Right ventricle myocardium inferior (tissue), 1 donor: Measurements from ENCODE around the gene SF1. TPM values are rescaled to one million over a fixed set of nuclear protein-coding genes. Genes with fewer than 3 reads are reported as not detected.

Experiments used
- ATAC-seq: fragments of 200-7000 bp; cut with Tn5 transposase; one replicate; pipeline ENCODE4 v1.9.1; 2020; ENCODE audit warnings: mild to moderate bottlenecking, moderate library complexity
- DNase-seq: peaks from one replicate; pipeline ENCODE4 v3.0.0; 2021; ENCODE audit errors: missing footprints
- intact Hi-C: fragments of 100-400 bp; cut with DNase I; formaldehyde crosslinking; loops from one replicate; pipeline ENCODE4 v1.11.0; 2022
- total RNA-seq: library from RNA; stranded (reverse); fragmentation: NEBNext Ultra II Directional; extraction: Animal tissue kit (Norgen Biotek cat#: 25700); gene quantifications from one replicate; pipeline ENCODE4 v1.2.1, GENCODE V29; 2021
- donor health status: DM: no; HTN: yes; CAD: no; lungs with severe emphysema.

Gene SF1
- total RNA-seq, 1 donor from 2014 or later = 172 TPM

GRCh38 chr11:64742087-64742888, 36.1 kb downstream of the SF1 start:
- DNase-seq (peak; percentile 77), ATAC-seq (no peak)
- intact Hi-C loops = loop anchor here (2.0 kb wide), 1 partner anchor 37 kb away; the partner anchor contains the start of gene SF1

GRCh38 chr11:64741375-64742086, 36.8 kb downstream of the SF1 start:
- DNase-seq = no peak
- intact Hi-C loops = loop anchor here (2.0 kb wide), 1 partner anchor 37 kb away; the partner anchor contains the start of gene SF1
- no peak for ATAC-seq

- no peak for ATAC-seq
Measured at GRCh38 chr11:64739871-64740270, 38.5 kb downstream of the SF1 start.

GRCh38 chr11:64736654-64737053, 41.7 kb downstream of the SF1 start:
- ATAC-seq = no peak
- intact Hi-C loops = no loop called here
- peak; percentile 55 for DNase-seq

More at GRCh38 chr11:64739871-64740270, 38.5 kb downstream of the SF1 start:
- DNase-seq = peak; percentile 53
- intact Hi-C loops = no loop called here

- DNase-seq (peak; percentile 6), ATAC-seq (no peak)
- intact Hi-C loops = no loop called here
Measured at GRCh38 chr11:64735725-64736259, 42.5 kb downstream of the SF1 start.

GRCh38 chr11:64734811-64735724, 43.3 kb downstream of the SF1 start:
- DNase-seq (peak; percentile 53), ATAC-seq (peak; percentile 11)
- intact Hi-C loops = no loop called here

GRCh38 chr11:64731601-64732000, 46.7 kb downstream of the SF1 start:
- no peak for ATAC-seq
- intact Hi-C loops = no loop called here
- DNase-seq = no peak

- intact Hi-C loops = loop anchor here (10.0 kb wide), 1 partner anchor 285 kb away; no protein-coding TSS in a partner anchor
- DNase-seq (no peak), ATAC-seq (no peak)
Measured at GRCh38 chr11:64729851-64730382, 48.4 kb downstream of the SF1 start.

- intact Hi-C loops = loop anchor here (10.0 kb wide), 1 partner anchor 284 kb away; no protein-coding TSS in a partner anchor
- no peak for ATAC-seq
- DNase-seq = no peak
Measured at GRCh38 chr11:64728757-64729365, 49.5 kb downstream of the SF1 start.

- intact Hi-C loops = loop anchor here (10.0 kb wide), 1 partner anchor 282 kb away; no protein-coding TSS in a partner anchor
- ATAC-seq (no peak), DNase-seq (no peak)
Measured at GRCh38 chr11:64726867-64727530, 51.3 kb downstream of the SF1 start.

GRCh38 chr11:64726211-64726641, 52.1 kb downstream of the SF1 start:
- DNase-seq (no peak), ATAC-seq (no peak)
- intact Hi-C loops = loop anchor here (10.0 kb wide), 1 partner anchor 281 kb away; no protein-coding TSS in a partner anchor

GRCh38 chr11:64724863-64725532, 53.3 kb downstream of the SF1 start:
- DNase-seq (no peak), ATAC-seq (no peak)
- intact Hi-C loops = loop anchor here (10.0 kb wide), 1 partner anchor 280 kb away; no protein-coding TSS in a partner anchor

- DNase-seq (no peak), ATAC-seq (no peak)
- intact Hi-C loops = loop anchor here (1.0 to 10.0 kb wide), 2 partner anchors 36 to 279 kb away; no protein-coding TSS in a partner anchor
Measured at GRCh38 chr11:64723907-64724862, 54.2 kb downstream of the SF1 start.

- DNase-seq = peak; percentile 92
- intact Hi-C loops = loop anchor here (1.0 to 10.0 kb wide), 2 partner anchors 35 to 279 kb away; no protein-coding TSS in a partner anchor
- peak; percentile 97 for ATAC-seq
Measured at GRCh38 chr11:64723117-64723906, 55.0 kb downstream of the SF1 start, which contains the start of gene NRXN2. TSS of gene NRXN2 (minus strand) at chr11:64723197. CDS start at chr11:64713699, 9,498 bp downstream.
